GM12891 (cell line): Measurements from ENCODE around the gene SCYL3.

ENCODE experiments used
- PAX5 ChIP-seq: IDR thresholded peaks from 2 replicates; pipeline ENCODE4 v1.6.1; 2011; ENCODE audit warnings: low read length, moderate library complexity, mild to moderate bottlenecking; ENCODE audit not compliant: insufficient read depth, severe bottlenecking
- POLR2A ChIP-seq: IDR thresholded peaks from 2 replicates; pipeline ENCODE4 v1.6.1; 2011; ENCODE audit warnings: low read depth, low read length, control low read depth
- POLR2AphosphoS5 ChIP-seq: IDR thresholded peaks from 2 replicates; pipeline ENCODE4 v1.6.1; 2011; ENCODE audit warnings: low read depth, low read length, control low read depth
- POU2F2 ChIP-seq: IDR thresholded peaks from 2 replicates; pipeline ENCODE4 v1.6.1; 2011; ENCODE audit warnings: low read depth, mild to moderate bottlenecking, control low read depth, low read length, moderate library complexity
- SPI1 ChIP-seq: IDR thresholded peaks from 2 replicates; pipeline ENCODE4 v1.6.1; 2011; ENCODE audit warnings: low read depth, low read length, control low read depth
- TAF1 ChIP-seq: IDR thresholded peaks from 2 replicates; pipeline ENCODE4 v1.6.1; 2011; ENCODE audit warnings: low read depth, low read length, control low read depth

- peak; percentile 41; the same call in 1 of the 2 replicates for TF ChIP-seq POLR2AphosphoS5
- no peak for TF ChIP-seq POU2F2
- TF ChIP-seq POLR2A = no peak
- no peak for TF ChIP-seq TAF1
- TF ChIP-seq PAX5 = no peak
- peak; percentile 63 for TF ChIP-seq SPI1
Measured at GRCh38 chr1:169890761-169891538, 2.7 kb downstream of the SCYL3 start.
